NCI-H1417 treated with DMSO at 0.1 percent for 48 hours (cell line): ENCODE measurements around the gene SPATA16.
"Not testable (repeated sequence)": the region's sequence is repeated elsewhere in the genome, so short reads cannot be mapped to it uniquely, and the experiment has no call there.

Experiments
- DNase-seq: peaks from one replicate; lab custom pipeline; 2025; lab: John Stamatoyannopoulos, UW

Gene SPATA16

GRCh38 chr3:172877011-172877410, 264.0 kb downstream of the SPATA16 start:
- DNase-seq: no peak

- DNase-seq: no peak
Observed at GRCh38 chr3:172876297-172876696, 264.7 kb downstream of the SPATA16 start.

DNA sequence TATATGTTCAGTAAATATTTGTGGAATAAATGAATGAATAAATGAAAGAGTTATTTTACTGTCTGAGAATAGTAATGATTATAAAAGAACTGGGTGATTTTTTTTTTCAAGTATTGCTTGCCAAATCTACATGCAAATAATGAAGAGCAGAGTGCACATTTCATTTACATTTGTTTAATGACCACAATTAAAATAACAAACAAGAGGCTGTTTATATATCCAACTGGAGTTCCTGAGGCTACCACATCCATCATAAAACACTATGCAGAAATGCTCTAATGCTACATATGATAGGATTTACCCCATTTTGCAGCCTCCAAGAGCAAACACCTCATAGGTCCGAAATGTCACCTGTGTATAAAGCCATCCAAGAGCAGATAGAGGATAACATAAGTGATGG, 266.0 kb downstream of the SPATA16 start:
- DNase-seq: no peak

- no peak for DNase-seq
Observed at GRCh38 chr3:172869784-172870518, 271.1 kb downstream of the SPATA16 start.

- no peak for DNase-seq
Observed at GRCh38 chr3:172869368-172869771, 271.7 kb downstream of the SPATA16 start.

DNA sequence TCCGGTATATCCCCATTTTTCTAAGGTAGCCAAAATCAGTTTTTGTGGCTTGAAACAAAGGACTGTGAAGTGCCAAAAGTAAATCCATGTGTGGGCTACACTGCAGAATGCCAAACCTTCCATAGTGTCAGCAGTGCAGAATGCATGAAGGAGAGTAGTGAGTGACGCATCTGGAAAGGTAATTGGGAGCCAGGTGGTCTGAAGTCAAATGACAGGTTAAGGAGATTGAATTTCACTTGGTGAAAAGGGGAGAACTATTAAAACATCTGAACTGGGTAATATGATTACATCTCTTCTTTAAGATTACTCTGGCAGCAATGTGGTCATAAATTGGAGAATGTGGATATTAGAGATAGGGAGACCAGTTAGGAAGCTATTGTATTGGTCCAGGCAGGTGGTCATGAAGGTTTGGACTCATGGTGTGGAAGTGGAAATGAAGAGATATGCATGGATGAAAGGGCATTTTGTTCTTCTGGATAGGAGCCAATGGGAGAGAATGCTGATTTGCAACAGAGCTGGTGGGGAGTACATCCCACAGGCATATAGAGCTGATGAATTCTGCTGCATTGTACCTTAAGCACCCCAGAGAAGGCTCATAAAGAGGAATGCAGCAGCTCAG, 272.3 kb downstream of the SPATA16 start:
- no peak for DNase-seq

- not testable (repeated sequence) for DNase-seq
Observed at GRCh38 chr3:172866726-172867350, 274.2 kb downstream of the SPATA16 start.

DNA sequence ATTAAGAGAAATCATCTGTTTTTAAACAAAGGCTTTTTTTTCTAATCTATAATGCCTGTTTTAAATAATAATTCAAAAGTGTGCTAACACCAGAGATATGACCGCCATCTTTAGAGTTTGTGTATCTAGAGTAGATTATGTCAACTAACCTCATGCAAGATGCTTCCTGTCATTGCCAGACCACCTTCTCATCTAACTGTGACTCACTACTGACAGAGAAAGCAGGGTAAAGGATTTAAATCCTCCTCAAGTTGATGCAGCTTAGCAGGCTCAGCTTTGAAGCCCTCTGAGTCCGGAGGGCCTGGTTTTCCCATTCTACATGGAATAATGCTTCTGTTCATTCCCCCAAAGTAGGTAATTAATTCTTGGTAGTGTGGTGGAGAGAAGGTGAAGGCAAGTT, 282.0 kb downstream of the SPATA16 start:
- no peak for DNase-seq

DNA sequence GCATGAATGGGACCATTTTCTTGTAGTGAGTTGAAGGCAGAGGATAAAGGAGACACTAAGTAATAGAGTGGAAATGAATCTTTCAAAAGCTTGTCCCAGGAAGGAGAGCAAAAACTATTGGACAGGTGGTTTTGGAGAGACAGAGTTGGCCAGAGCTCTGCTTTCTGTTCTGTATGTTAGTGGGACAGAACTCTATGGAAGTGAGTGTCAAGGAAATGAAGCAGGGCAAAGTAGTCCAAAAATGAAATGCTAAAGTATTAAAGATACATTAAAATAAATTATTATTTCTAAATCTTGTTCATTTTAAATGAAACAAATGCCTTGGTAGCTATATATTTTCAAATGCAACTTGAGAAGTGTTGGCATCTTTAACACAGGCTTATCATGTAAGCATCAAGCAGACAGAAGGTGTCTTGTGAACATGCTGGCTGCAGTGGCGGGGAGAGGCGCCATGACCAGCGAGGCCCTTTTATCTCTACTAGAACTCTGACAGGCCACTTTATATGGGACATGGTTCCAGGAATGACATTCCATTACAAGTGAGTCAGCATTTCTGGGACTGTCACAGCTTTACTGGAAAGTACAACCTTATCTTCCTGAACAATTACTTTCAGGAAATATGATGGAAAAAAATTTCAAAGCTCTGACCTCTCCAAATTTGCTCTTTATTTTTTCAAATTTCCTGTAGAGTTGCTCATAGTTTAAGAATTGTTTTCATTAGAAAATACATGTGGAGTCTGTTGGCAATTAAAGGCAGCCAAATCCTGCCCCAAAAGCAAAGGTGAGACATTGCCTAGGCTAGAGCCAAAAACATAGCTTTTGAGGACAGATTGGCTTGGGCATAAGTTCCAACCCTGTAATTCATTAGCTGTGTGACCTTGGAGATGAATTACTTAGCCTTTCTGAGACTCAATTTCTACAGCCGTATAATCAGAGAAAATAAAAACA, 284.0 kb downstream of the SPATA16 start:
- no peak for DNase-seq

- no peak for DNase-seq
Observed at GRCh38 chr3:172855037-172855436, 286.0 kb downstream of the SPATA16 start.

GRCh38 chr3:172853921-172854666, 286.9 kb downstream of the SPATA16 start:
- DNase-seq: no peak

- no peak for DNase-seq
Observed at GRCh38 chr3:172853005-172853404, 288.0 kb downstream of the SPATA16 start.

DNA sequence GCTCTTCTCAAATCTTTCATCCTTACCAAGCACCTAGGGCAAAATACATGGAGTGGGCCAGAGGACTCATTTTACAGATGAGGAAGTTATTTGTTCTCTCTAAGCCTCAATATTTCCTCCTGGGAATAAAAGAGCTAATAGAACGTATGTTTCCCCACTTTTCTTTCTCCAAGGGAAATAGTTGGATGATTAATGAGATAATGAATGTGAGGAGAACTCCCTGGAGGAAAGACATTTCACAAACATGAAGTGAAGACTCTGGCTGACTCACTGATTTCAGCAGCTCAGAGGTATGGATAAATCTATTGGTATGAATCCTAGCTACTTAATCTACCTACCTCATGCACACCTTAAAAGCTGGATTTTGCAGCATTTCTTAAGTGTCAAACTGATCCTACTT, 292.1 kb downstream of the SPATA16 start:
- no peak for DNase-seq

DNA sequence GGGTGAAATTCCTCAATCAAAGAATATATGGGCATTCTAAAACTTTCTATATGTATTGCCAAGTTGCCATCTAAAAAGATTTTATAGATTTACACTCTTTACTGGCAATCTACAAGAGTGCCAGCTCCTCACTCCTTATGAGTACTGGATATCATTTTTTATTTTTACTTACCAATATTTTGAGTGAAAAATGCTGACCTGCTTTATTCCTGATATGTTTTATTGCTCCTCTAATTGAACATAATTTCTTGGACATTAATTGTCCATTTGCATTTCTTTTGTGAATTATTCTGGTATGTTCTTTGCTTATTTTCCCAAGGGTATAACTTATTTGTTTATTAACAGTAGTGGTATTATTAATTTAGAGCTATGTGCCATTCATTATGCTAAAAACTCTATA, 293.7 kb downstream of the SPATA16 start:
- DNase-seq: no peak

DNA sequence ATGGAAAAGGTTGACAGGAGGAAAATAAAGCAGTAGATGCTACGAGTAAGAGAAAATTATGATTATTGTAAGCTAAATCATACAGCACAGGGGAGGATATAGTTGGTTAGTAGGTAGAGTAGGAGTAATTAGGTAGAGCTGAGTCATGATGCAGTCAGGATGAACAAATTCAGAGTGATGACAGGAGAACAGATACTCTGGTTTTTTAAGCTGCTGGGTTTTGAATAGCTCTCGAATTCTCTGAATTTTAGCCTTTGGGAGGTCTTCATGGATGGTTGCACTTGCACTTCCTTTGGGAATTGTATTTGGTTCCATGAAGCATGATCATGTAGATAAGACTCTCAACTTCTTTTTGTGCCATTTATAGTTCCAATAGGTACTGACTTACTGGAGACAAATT, 294.3 kb downstream of the SPATA16 start:
- DNase-seq: no peak

GRCh38 chr3:172846103-172846561, 294.9 kb downstream of the SPATA16 start:
- DNase-seq: no peak

DNA sequence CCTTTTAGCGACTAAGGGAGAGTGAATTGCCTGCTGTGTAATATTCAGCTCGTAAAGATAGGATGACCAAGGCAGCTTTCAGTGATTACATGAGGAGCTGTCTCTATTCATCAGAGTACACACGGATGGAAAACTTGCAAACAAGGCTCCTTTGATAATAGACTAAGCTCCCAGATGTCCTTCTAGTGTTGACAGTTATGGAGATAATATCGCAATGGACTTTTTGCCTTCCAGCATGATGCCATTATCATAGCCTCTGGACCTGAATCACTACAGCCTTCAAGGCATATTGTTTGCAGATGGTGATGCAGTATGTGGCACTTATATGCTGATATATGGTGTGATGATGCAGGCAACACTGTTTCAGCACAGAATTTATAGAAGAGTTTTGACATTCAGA, 296.6 kb downstream of the SPATA16 start:
- no peak for DNase-seq

DNA sequence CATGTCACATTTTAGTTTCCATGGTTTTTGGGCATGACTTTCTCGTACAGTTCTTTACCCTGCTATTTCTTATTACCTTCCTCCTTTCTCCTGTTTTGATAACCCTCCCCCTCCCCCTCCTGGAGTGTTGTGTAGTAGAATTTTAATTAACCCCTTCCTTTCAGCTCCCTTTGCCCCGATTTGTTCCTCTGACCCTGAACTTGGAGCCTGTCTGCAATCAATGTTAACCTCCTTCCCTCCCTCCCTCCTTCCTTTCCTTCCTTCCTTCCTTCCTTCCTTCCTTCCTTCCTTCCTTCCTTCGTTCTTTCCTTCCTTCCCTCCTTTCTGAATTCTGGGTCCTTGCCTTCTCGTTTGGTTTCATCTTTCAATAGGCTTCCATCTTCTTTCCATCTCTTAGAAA, 300.1 kb downstream of the SPATA16 start:
- DNase-seq: no peak

GRCh38 chr3:172840463-172840862, 300.6 kb downstream of the SPATA16 start:
- DNase-seq: no peak

DNA sequence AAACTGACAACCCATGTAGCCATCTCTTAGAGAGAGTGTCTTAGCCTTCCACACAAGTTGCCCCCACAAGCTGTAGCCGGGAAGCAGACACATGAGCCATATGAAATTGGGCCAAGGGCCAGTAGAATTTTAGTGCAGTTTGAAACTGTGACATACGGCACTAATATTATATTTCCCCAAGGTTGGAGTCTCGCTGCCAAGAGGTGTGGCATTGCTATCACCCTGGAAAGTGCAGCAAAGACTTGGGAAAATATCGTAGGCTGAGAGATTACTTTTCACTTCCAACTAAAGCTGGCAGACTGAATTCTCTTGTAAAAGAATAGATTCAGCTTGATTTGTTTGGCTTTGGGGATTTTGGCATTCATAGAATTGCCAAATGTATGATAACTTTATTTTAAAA, 301.4 kb downstream of the SPATA16 start:
- no peak for DNase-seq
